Activated CD8-positive, alpha-beta memory T cell treated with anti-CD3 and anti-CD28 coated beads for 1 hour (primary cell): ENCODE measurements around the gene PPP1R15A.
A peak's percentile ranks its signal among the peaks of the same experiment; 100 is the strongest.
"Not testable (repeated sequence)": the region's sequence is repeated elsewhere in the genome, so short reads cannot be mapped to it uniquely, and the experiment has no call there.

Experiments
- DNase-seq, 2 donors: peaks; one replicate each; pipeline ENCODE4 v3.0.0-alpha.2; 2020; ENCODE audit warnings: low read depth in 1 of 2; ENCODE audit errors: extremely low read depth in 1 of 2

PPP1R15A gene

GRCh38 chr19:48879025-48879637 lies 6.9 kb downstream of the PPP1R15A start:
- no peak for DNase-seq

- DNase-seq = not testable (repeated sequence)
These were observed 7.5 kb downstream of the PPP1R15A start for GRCh38 chr19:48879696-48880095.

GRCh38 chr19:48881741-48882657 lies 9.8 kb downstream of the PPP1R15A start:
- DNase-seq = no peak

- no peak for DNase-seq
These were observed 11.5 kb downstream of the PPP1R15A start for GRCh38 chr19:48883726-48884125.

- DNase-seq = no peak
These were observed 15.8 kb downstream of the PPP1R15A start for GRCh38 chr19:48887861-48888612.

- DNase-seq = not testable (repeated sequence)
These were observed 17.3 kb downstream of the PPP1R15A start for GRCh38 chr19:48889496-48889895.

- DNase-seq = no peak
These were observed 18.3 kb downstream of the PPP1R15A start for GRCh38 chr19:48890551-48890950.

GRCh38 chr19:48895226-48895625 lies 23.0 kb downstream of the PPP1R15A start:
- DNase-seq = no peak

- no peak for DNase-seq
These were observed 24.0 kb downstream of the PPP1R15A start for GRCh38 chr19:48896191-48896720.

GRCh38 chr19:48897181-48897580 lies 25.0 kb downstream of the PPP1R15A start:
- DNase-seq = no peak

GRCh38 chr19:48899386-48899749 lies 27.1 kb downstream of the PPP1R15A start:
- not testable (repeated sequence) for DNase-seq

GRCh38 chr19:48899781-48900476 lies 27.7 kb downstream of the PPP1R15A start, which contains the start of gene NUCB1:
TSS of gene NUCB1 (plus strand) at chr19:48900312. CDS start at chr19:48900797, 485 bp downstream.
- peak; percentile 95 to 98 for DNase-seq

- no peak for DNase-seq
These were observed 28.5 kb downstream of the PPP1R15A start for GRCh38 chr19:48900477-48901406.

- not testable (repeated sequence) for DNase-seq
These were observed 30.1 kb downstream of the PPP1R15A start for GRCh38 chr19:48902291-48902690.

- not testable (repeated sequence) for DNase-seq
These were observed 31.6 kb downstream of the PPP1R15A start for GRCh38 chr19:48903788-48904187.

- no peak for DNase-seq
These were observed 33.4 kb downstream of the PPP1R15A start for GRCh38 chr19:48905664-48906063.

GRCh38 chr19:48906324-48906723 lies 34.1 kb downstream of the PPP1R15A start:
- DNase-seq = no peak

- DNase-seq = no peak
These were observed 35.5 kb downstream of the PPP1R15A start for GRCh38 chr19:48907671-48908070.

GRCh38 chr19:48909424-48910077 lies 37.3 kb downstream of the PPP1R15A start:
- DNase-seq = not testable (repeated sequence)
